ENCODE data around the gene C1orf159.

The C1orf159 gene

DNA sequence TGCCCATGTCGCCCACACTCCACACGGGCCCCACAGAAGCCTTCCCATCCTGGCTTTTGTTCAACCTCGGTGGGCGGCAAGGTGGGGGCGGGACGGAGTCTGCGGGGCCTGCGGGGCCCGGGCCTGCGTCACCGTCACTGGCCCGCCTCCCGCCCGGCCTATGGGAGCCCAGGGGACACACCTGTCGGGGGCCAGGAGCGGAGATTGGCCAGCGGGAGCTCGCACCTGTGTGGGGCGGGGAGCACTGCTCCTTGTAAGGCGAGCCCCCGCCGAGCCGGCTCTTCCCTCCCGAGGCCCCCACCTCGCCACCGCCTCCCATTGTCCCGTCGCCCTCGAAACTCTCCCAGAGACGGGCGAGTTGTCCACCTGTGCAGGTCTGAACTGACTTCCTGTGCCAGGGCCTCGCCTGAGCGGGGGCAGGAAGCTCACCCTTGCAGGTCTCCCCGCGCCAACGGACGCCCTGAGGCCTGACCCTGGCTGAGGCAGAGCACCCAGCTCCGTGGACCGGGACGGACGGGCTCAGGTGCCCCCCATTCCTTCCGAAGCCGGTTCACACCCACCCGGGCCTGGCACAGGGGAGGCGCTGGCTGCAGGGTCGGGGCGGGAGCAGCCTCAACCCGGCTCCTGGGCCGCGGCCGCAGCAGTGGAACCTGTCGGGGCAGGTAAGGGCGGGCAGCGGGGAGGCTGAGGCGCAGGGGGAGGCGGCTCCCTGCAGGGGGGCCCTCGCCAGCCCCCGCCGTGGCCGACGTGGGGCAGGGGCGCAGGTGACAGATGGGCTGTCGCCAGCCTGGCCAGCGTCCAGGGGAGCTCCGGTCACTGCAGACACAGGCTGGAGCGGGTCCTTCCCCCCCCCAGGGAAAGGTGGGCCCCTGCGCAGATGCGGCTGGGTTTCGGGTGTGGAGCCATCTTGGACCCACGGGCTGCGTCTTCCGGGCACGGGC, 47.0 kb upstream of the C1orf159 start:
- Histone ChIP-seq H3K79me2 (ENCODE audit: control insufficient read depth, insufficient read depth, low read length) (no peaks in the 10 kb centered on the region), H3K27ac (ENCODE audit: low read depth, low read length) (no peak overlapping the region), H2BK5ac (ENCODE audit: low read length) (no peak overlapping the region), H3K18ac (ENCODE audit: low read length) (no peak overlapping the region), H3K4me1 (ENCODE audit: control insufficient read depth, low read depth, low read length) (peaks cover 6% of the 10 kb centered on the region), H3K56ac (ENCODE audit: low read length) (no peak overlapping the region), H3K79me1 (ENCODE audit: low read length) (no peaks in the 10 kb centered on the region), H3K4ac (ENCODE audit: low read depth, low read length) (no peak overlapping the region), H3K36me3 (ENCODE audit: control insufficient read depth, insufficient read depth, low read length) (no peaks in the 10 kb centered on the region), H4K8ac (ENCODE audit: low read depth, low read length) (no peak overlapping the region), H2BK15ac (replicated peaks; ENCODE audit: low read depth) (no peak overlapping the region), H2BK120ac (ENCODE audit: low read depth, low read length) (no peak overlapping the region), H2AK5ac (ENCODE audit: low read length) (no peak overlapping the region), H3K23ac (ENCODE audit: low read length) (no peak overlapping the region), H4K5ac (ENCODE audit: low read length) (no peak overlapping the region), H3K9ac (ENCODE audit: low read length) (no peak overlapping the region), H3K4me3 (ENCODE audit: low read length) (no peak overlapping the region), H3K4me2 (ENCODE audit: low read length) (no peak overlapping the region), H3K27me3 (ENCODE audit: insufficient read depth, low read length, poor library complexity) (no peaks in the 10 kb centered on the region)
- no peak for DNase-seq
- no CpG with 5 or more reads among the region's 73 CpGs for WGBS (ENCODE audit: extremely low coverage, insufficient coverage, low lambda C conversion rate)

DNA sequence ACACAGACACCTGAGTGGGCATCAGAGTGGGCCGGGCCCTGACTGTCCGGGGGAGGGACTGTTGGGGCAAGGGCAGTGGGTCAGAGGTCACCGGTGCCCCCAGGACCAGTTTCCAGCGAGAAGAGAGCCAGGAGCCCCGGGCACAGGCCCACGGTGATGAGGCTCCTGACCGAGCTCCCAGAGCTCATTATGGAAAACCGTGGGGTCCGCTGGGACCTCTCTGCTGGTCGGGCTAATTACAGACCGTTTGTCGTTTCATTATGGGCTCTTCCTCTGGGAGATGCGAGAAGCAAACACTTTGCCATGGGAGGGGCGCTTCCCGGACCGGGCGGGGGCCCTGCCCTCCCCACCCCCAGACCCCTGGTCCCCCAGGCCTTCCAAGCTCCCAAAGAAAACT, 45.8 kb upstream of the C1orf159 start:
- Histone ChIP-seq H3K4me1 (ENCODE audit: control insufficient read depth, low read depth, low read length) (peaks cover 6% of the 10 kb centered on the region), H2AK5ac (ENCODE audit: low read length) (no peak overlapping the region), H3K18ac (ENCODE audit: low read length) (no peak overlapping the region), H3K9ac (ENCODE audit: low read length) (no peak overlapping the region), H3K4me3 (ENCODE audit: low read length) (no peak overlapping the region), H2BK5ac (ENCODE audit: low read length) (no peak overlapping the region), H3K79me2 (ENCODE audit: control insufficient read depth, insufficient read depth, low read length) (no peaks in the 10 kb centered on the region), H3K23ac (ENCODE audit: low read length) (no peak overlapping the region), H4K8ac (ENCODE audit: low read depth, low read length) (no peak overlapping the region), H3K4ac (ENCODE audit: low read depth, low read length) (no peak overlapping the region), H2BK15ac (replicated peaks; ENCODE audit: low read depth) (no peak overlapping the region), H3K4me2 (ENCODE audit: low read length) (no peak overlapping the region), H3K27me3 (ENCODE audit: insufficient read depth, low read length, poor library complexity) (no peaks in the 10 kb centered on the region), H3K27ac (ENCODE audit: low read depth, low read length) (no peak overlapping the region), H3K36me3 (ENCODE audit: control insufficient read depth, insufficient read depth, low read length) (no peaks in the 10 kb centered on the region), H2BK120ac (ENCODE audit: low read depth, low read length) (no peak overlapping the region), H3K79me1 (ENCODE audit: low read length) (no peaks in the 10 kb centered on the region), H4K5ac (ENCODE audit: low read length) (no peak overlapping the region), H3K56ac (ENCODE audit: low read length) (no peak overlapping the region)
- WGBS (ENCODE audit: extremely low coverage, insufficient coverage, low lambda C conversion rate) = no CpG with 5 or more reads among the region's 17 CpGs
- no peak for DNase-seq

DNA sequence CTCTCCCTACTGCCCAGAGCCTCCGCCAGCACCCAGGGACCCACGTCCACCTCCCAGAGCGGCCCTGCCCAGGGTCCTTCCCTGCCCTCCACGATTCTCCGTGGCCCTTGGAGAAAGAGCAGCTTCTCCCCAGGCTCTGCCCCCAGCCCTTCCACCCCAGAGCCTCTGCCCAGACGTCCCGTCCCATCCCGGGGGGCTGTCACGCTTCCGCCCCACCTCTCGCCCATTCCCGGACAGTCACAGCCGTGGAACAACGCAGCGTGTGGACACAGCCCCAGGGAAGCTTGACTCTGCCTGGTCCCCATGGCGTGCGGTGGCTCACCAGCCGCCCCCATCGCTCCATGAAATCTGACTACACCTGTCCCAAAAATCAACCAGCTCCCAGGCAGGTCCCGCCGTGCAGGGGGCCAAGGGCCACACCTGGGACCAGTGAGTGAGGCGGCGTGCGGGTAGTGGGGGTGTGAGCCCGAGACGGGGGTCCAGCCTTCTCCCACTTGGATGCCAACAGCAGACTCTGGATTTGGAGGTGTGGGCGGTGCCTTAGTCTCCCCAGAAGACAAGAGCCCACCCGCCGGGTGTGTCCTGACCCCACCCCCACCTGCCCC, 45.3 kb upstream of the C1orf159 start:
- H3K18ac ChIP-seq (ENCODE audit: low read length) = no peak overlapping the region
- H3K4me1 ChIP-seq (ENCODE audit: control insufficient read depth, low read depth, low read length) = peaks cover 6% of the 10 kb centered on the region
- H2AK5ac ChIP-seq (ENCODE audit: low read length) = no peak overlapping the region
- H3K36me3 ChIP-seq (ENCODE audit: control insufficient read depth, insufficient read depth, low read length) = no peaks in the 10 kb centered on the region
- no peak overlapping the region for H3K4ac ChIP-seq (ENCODE audit: low read depth, low read length)
- H3K4me3 ChIP-seq (ENCODE audit: low read length) = no peak overlapping the region
- no peaks in the 10 kb centered on the region for H3K79me2 ChIP-seq (ENCODE audit: control insufficient read depth, insufficient read depth, low read length)
- no CpG with 5 or more reads among the region's 29 CpGs for WGBS (ENCODE audit: extremely low coverage, insufficient coverage, low lambda C conversion rate)
- no peak overlapping the region for H4K8ac ChIP-seq (ENCODE audit: low read depth, low read length)
- no peak overlapping the region for H3K23ac ChIP-seq (ENCODE audit: low read length)
- H3K4me2 ChIP-seq (ENCODE audit: low read length) = no peak overlapping the region
- no peak overlapping the region for H2BK120ac ChIP-seq (ENCODE audit: low read depth, low read length)
- no peak overlapping the region for H2BK15ac ChIP-seq (replicated peaks; ENCODE audit: low read depth)
- H3K27me3 ChIP-seq (ENCODE audit: insufficient read depth, low read length, poor library complexity) = no peaks in the 10 kb centered on the region
- no peak overlapping the region for H3K56ac ChIP-seq (ENCODE audit: low read length)
- DNase-seq = no peak
- no peak overlapping the region for H3K27ac ChIP-seq (ENCODE audit: low read depth, low read length)
- no peak overlapping the region for H2BK5ac ChIP-seq (ENCODE audit: low read length)
- H3K79me1 ChIP-seq (ENCODE audit: low read length) = no peaks in the 10 kb centered on the region
- no peak overlapping the region for H4K5ac ChIP-seq (ENCODE audit: low read length)
- no peak overlapping the region for H3K9ac ChIP-seq (ENCODE audit: low read length)

DNA sequence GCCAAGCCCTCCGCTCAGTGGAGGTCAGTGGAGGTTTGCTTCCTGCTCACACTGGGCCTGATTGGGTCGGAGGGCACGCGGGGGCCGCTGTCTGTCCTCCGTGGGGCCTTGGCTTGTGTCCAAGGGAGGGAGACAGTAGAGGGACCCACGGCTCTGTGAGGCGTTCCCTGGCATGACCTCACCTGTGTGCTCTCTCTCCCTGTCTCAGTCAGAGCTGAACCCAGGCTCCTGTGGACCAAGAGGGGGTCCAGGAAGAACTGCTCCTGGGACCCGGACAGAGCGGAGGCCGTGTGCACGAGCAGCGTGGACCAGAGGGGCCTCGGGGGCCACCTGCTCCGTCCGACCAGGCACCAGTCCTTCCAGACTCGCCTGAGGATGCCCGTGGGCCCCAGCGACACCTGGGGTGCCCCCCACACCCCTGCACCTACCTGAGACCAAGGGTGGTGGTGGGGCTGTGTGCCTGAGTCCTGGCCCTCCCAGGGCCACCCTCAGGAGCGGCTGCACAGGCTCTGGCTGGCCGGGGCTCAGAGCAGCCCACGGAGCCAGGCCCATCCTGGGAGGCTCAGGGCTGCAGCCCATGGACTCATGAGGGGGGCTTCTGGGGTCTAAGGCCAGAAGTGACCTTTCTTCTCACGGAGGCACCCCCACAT, 44.5 kb upstream of the C1orf159 start:
- WGBS (ENCODE audit: extremely low coverage, insufficient coverage, low lambda C conversion rate) = no CpG with 5 or more reads among the region's 23 CpGs
- Histone ChIP-seq H4K5ac (ENCODE audit: low read length) (no peak overlapping the region), H3K18ac (ENCODE audit: low read length) (no peak overlapping the region)

DNA sequence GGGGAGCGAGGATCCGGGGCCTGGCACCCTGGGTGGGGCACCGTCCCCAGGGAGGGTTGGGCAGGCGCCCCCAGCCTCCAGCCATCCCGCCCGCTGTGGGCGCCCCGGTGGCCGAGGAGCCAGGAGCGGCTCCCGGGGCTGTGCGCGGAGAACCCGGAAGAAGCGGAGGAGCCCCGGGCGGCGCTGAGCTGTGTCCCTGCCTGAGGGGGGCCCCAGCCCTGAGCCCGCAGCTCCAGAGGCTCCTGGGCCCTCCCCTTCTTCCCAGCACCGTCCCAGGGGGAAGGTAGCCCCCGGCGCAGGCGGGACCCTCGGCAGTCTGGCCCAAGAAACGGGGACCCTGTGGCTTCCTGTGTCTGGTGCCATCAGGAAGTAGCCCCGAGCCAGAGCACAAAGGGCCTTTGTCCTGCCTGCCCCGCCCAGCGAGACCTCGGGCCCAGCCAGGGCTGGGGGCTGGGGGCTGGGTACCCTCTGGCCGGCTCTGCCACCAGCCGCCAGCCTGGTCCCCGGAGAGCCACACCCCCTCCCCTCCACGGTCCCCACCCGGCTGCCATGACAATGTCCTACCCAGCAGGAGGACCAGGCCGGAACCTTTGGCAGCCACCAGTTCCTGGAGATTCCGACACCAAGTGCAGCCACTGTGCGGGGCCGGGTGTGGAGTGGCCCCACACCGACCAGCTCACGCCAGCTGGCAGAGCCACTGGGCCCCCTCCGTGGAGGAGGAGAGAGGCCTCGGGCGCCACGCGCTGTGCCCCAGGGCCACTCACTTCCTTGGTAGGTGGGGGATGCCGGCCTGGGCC, 42.2 kb upstream of the C1orf159 start:
- peak overlapping the region; percentile 80 for H3K23ac ChIP-seq (ENCODE audit: low read length)
- no CpG with 5 or more reads among the region's 46 CpGs for WGBS (ENCODE audit: extremely low coverage, insufficient coverage, low lambda C conversion rate)
- peak overlapping the region; percentile 7 for H2BK120ac ChIP-seq (ENCODE audit: low read depth, low read length)
- no peaks in the 10 kb centered on the region for H3K27me3 ChIP-seq (ENCODE audit: insufficient read depth, low read length, poor library complexity)
- H2BK15ac ChIP-seq (replicated peaks; ENCODE audit: low read depth) = no peak overlapping the region
- peak overlapping the region; percentile 91 for H4K8ac ChIP-seq (ENCODE audit: low read depth, low read length)
- H3K4me1 ChIP-seq (ENCODE audit: control insufficient read depth, low read depth, low read length) = peaks cover 2% of the 10 kb centered on the region
- H2AK5ac ChIP-seq (ENCODE audit: low read length) = peak overlapping the region; percentile 11
- H3K4ac ChIP-seq (ENCODE audit: low read depth, low read length) = peak overlapping the region; percentile 76
- no peaks in the 10 kb centered on the region for H3K79me2 ChIP-seq (ENCODE audit: control insufficient read depth, insufficient read depth, low read length)
- peak overlapping the region; percentile 77 for H3K27ac ChIP-seq (ENCODE audit: low read depth, low read length)
- peak overlapping the region; percentile 94 for H3K56ac ChIP-seq (ENCODE audit: low read length)
- peak overlapping the region; percentile 91 for H3K4me2 ChIP-seq (ENCODE audit: low read length)
- H3K18ac ChIP-seq (ENCODE audit: low read length) = peak overlapping the region; percentile 92
- H3K9ac ChIP-seq (ENCODE audit: low read length) = peak overlapping the region; percentile 90
- no peaks in the 10 kb centered on the region for H3K36me3 ChIP-seq (ENCODE audit: control insufficient read depth, insufficient read depth, low read length)
- H4K5ac ChIP-seq (ENCODE audit: low read length) = no peak overlapping the region
- H3K4me3 ChIP-seq (ENCODE audit: low read length) = no peak overlapping the region
- H2BK5ac ChIP-seq (ENCODE audit: low read length) = peak overlapping the region; percentile 63
- peak; percentile 62 for DNase-seq
- H3K79me1 ChIP-seq (ENCODE audit: low read length) = no peaks in the 10 kb centered on the region

More for the DNA sequence above, 44.5 kb upstream of the C1orf159 start:
- Histone ChIP-seq H3K56ac (ENCODE audit: low read length) (no peak overlapping the region), H3K23ac (ENCODE audit: low read length) (no peak overlapping the region), H2AK5ac (ENCODE audit: low read length) (no peak overlapping the region), H2BK5ac (ENCODE audit: low read length) (no peak overlapping the region), H3K36me3 (ENCODE audit: control insufficient read depth, insufficient read depth, low read length) (no peaks in the 10 kb centered on the region), H3K79me1 (ENCODE audit: low read length) (no peaks in the 10 kb centered on the region), H3K4me3 (ENCODE audit: low read length) (no peak overlapping the region), H3K4me2 (ENCODE audit: low read length) (no peak overlapping the region), H3K79me2 (ENCODE audit: control insufficient read depth, insufficient read depth, low read length) (no peaks in the 10 kb centered on the region), H2BK120ac (ENCODE audit: low read depth, low read length) (no peak overlapping the region), H4K8ac (ENCODE audit: low read depth, low read length) (no peak overlapping the region), H3K27me3 (ENCODE audit: insufficient read depth, low read length, poor library complexity) (no peaks in the 10 kb centered on the region), H3K27ac (ENCODE audit: low read depth, low read length) (no peak overlapping the region), H2BK15ac (replicated peaks; ENCODE audit: low read depth) (no peak overlapping the region), H3K9ac (ENCODE audit: low read length) (no peak overlapping the region), H3K4me1 (ENCODE audit: control insufficient read depth, low read depth, low read length) (peaks cover 6% of the 10 kb centered on the region), H3K4ac (ENCODE audit: low read depth, low read length) (no peak overlapping the region)
- DNase-seq = no peak
